Trophoblast cell (in vitro differentiated cells and primary cell): ENCODE measurements around the gene NRP2. TPM values are rescaled to one million over a fixed set of nuclear protein-coding genes. Genes with fewer than 3 reads are reported as not detected.

Source experiments
- DNase-seq, 2 donors: peaks; one replicate each; pipeline ENCODE4 v3.0.0-alpha.2; 2016
- H2AFZ ChIP-seq: 2 replicates; pipeline ENCODE4 v1.6.1; 2013; ENCODE audit warnings: low read length, moderate library complexity, mild to moderate bottlenecking; ENCODE audit not compliant: insufficient read depth, poor library complexity
- H2AK5ac ChIP-seq: 2 replicates; pipeline ENCODE4 v1.6.1; 2013; ENCODE audit warnings: mild to moderate bottlenecking, low read length
- H2BK120ac ChIP-seq: 2 replicates; pipeline ENCODE4 v1.6.1; 2013; ENCODE audit warnings: low read length, mild to moderate bottlenecking, moderate library complexity; ENCODE audit not compliant: insufficient read depth, poor library complexity
- H2BK12ac ChIP-seq: 2 replicates; pipeline ENCODE4 v1.6.1; 2013; ENCODE audit warnings: mild to moderate bottlenecking, low read length, moderate library complexity
- H2BK5ac ChIP-seq: 2 replicates; pipeline ENCODE4 v1.6.1; 2013; ENCODE audit warnings: low read length, low read depth, moderate library complexity, mild to moderate bottlenecking; ENCODE audit not compliant: poor library complexity
- H3K14ac ChIP-seq: 2 replicates; pipeline ENCODE4 v1.6.1; 2013; ENCODE audit warnings: mild to moderate bottlenecking, low read length
- H3K18ac ChIP-seq: 2 replicates; pipeline ENCODE4 v1.6.1; 2013; ENCODE audit warnings: mild to moderate bottlenecking, low read length
- H3K23ac ChIP-seq: 2 replicates; pipeline ENCODE4 v1.6.1; 2013; ENCODE audit warnings: low read length
- H3K27ac ChIP-seq: 2 replicates; pipeline ENCODE4 v1.5.1; 2013; ENCODE audit warnings: low read depth, mild to moderate bottlenecking, inconsistent platforms, low read length, moderate library complexity
- H3K27me3 ChIP-seq: 2 replicates; pipeline ENCODE4 v1.6.1; 2013; ENCODE audit warnings: inconsistent platforms, mild to moderate bottlenecking, low read length, moderate library complexity; ENCODE audit not compliant: insufficient read depth
- H3K36me3 ChIP-seq, 2 experiments: 1 replicate in 1 of 2; 2 replicates in 1 of 2; pipeline ENCODE4 v1.6.1; 2013; ENCODE audit warnings: low read length in 2 of 2, mild to moderate bottlenecking in 2 of 2, moderate library complexity in 1 of 2; ENCODE audit not compliant: insufficient read depth in 2 of 2, control insufficient read depth in 1 of 2
- H3K4ac ChIP-seq: 2 replicates; pipeline ENCODE4 v1.6.1; 2013; ENCODE audit warnings: low read depth, mild to moderate bottlenecking, low read length, moderate library complexity
- H3K4me1 ChIP-seq, 2 experiments: 1 replicate in 1 of 2; 2 replicates in 1 of 2; pipeline ENCODE4 v1.6.1; 2013; ENCODE audit warnings: low read length in 2 of 2, mild to moderate bottlenecking in 2 of 2, moderate library complexity in 1 of 2; ENCODE audit not compliant: insufficient read depth in 2 of 2, control insufficient read depth in 1 of 2
- H3K4me2 ChIP-seq: 2 replicates; pipeline ENCODE4 v1.6.1; 2013; ENCODE audit warnings: inconsistent platforms, mild to moderate bottlenecking, low read length, moderate library complexity
- H3K4me3 ChIP-seq: 2 replicates; pipeline ENCODE4 v1.5.1; 2013; ENCODE audit warnings: mild to moderate bottlenecking, low read depth, low read length, inconsistent platforms
- H3K79me1 ChIP-seq: one replicate; pipeline ENCODE4 v1.6.1; 2013; ENCODE audit warnings: low read length
- H3K79me2 ChIP-seq: 2 replicates; pipeline ENCODE4 v1.6.1; 2013; ENCODE audit warnings: low read length, mild to moderate bottlenecking; ENCODE audit not compliant: control insufficient read depth, insufficient read depth, poor library complexity
- H3K9ac ChIP-seq: 2 replicates; pipeline ENCODE4 v1.6.1; 2013; ENCODE audit warnings: mild to moderate bottlenecking, low read length
- H3K9me3 ChIP-seq: 2 replicates; pipeline ENCODE4 v1.6.1; 2013; ENCODE audit warnings: low read depth, mild to moderate bottlenecking, control low read depth, inconsistent platforms, low read length; ENCODE audit not compliant: insufficient read depth
- H4K12ac ChIP-seq: 2 replicates; pipeline ENCODE4 v1.6.1; 2013; ENCODE audit warnings: low read depth, mild to moderate bottlenecking, low read length, moderate library complexity
- H4K8ac ChIP-seq: 2 replicates; pipeline ENCODE4 v1.6.1; 2013; ENCODE audit warnings: low read depth, mild to moderate bottlenecking, low read length, moderate library complexity
- H4K91ac ChIP-seq: one replicate; pipeline ENCODE4 v1.6.1; 2013; ENCODE audit warnings: low read depth, mild to moderate bottlenecking, low read length, moderate library complexity
- WGBS: extraction: QIAGEN DNeasy Blood & Tissue Kit; methylation state at CpG from one replicate; pipeline ENCODE4 v1.1.7; 2013; ENCODE audit warnings: missing lambda C conversion rate; ENCODE audit not compliant: insufficient read length, insufficient coverage; ENCODE audit errors: extremely low coverage; 5-methylcytosine and 5-hydroxymethylcytosine counted together
- polyA plus RNA-seq: library from polyadenylated mRNA; stranded (reverse); fragments of 200-250 nt; gene quantifications from 2 replicates; pipeline ENCODE4 v1.2.3, GENCODE V29; 2013

Gene NRP2
- 51.2 and 55.2 TPM in 2 replicates for polyA plus RNA-seq

GRCh38 chr2:205682239-205682970, at the start of gene NRP2:
TSS of gene NRP2 (plus strand) at chr2:205682501. CDS start at chr2:205683291, 790 bp downstream.
- peaks cover 25 to 43% of the 10 kb centered on the region in 2 experiments for H3K4me1 ChIP-seq
- H3K79me2 ChIP-seq: peaks cover 7% of the 10 kb centered on the region
- no peaks in the 10 kb centered on the region for H3K36me3 ChIP-seq
- peak within 1 kb of the TSS; percentile 41 for H4K91ac ChIP-seq
- no peaks in the 10 kb centered on the region for H3K27me3 ChIP-seq
- WGBS: no CpG with 5 or more reads among the region's 71 CpGs
- H3K9ac ChIP-seq: peak within 1 kb of the TSS; percentile 24
- H2AK5ac ChIP-seq: no peak within 1 kb of the TSS
- no peak within 1 kb of the TSS for H3K4ac ChIP-seq
- DNase-seq: peak; percentile 57 to 66
- H2AFZ ChIP-seq: peak within 1 kb of the TSS; percentile 28
- peak within 1 kb of the TSS; percentile 66 for H3K4me2 ChIP-seq
- H3K27ac ChIP-seq: peak within 1 kb of the TSS; percentile 13
- H2BK12ac ChIP-seq: peak within 1 kb of the TSS; percentile 16
- peak within 1 kb of the TSS; percentile 47 for H4K8ac ChIP-seq
- peaks cover 3% of the 10 kb centered on the region for H3K9me3 ChIP-seq
- H3K23ac ChIP-seq: no peak within 1 kb of the TSS
- H4K12ac ChIP-seq: peak within 1 kb of the TSS; percentile 9
- H2BK120ac ChIP-seq: no peak within 1 kb of the TSS
- peaks cover 26% of the 10 kb centered on the region for H3K79me1 ChIP-seq
- H3K4me3 ChIP-seq: peak within 1 kb of the TSS; percentile 74
- H2BK5ac ChIP-seq: no peak within 1 kb of the TSS
- H3K18ac ChIP-seq: peak within 1 kb of the TSS; percentile 77
- peak within 1 kb of the TSS; percentile 72 for H3K14ac ChIP-seq

- no peak overlapping the region for H2AFZ ChIP-seq
- H3K27ac ChIP-seq: no peak overlapping the region
- WGBS: no CpG with 5 or more reads among the region's 1 CpG
- no peak overlapping the region for H4K91ac ChIP-seq
- no peak overlapping the region for H3K4me2 ChIP-seq
- H3K27me3 ChIP-seq: no peaks in the 10 kb centered on the region
- H3K18ac ChIP-seq: no peak overlapping the region
- H2BK5ac ChIP-seq: no peak overlapping the region
- H2BK12ac ChIP-seq: no peak overlapping the region
- no peak overlapping the region for H3K4me3 ChIP-seq
- DNase-seq: no peak
- no peak overlapping the region for H2AK5ac ChIP-seq
- no peak overlapping the region for H3K4ac ChIP-seq
- H3K14ac ChIP-seq: no peak overlapping the region
- peaks cover 2% of the 10 kb centered on the region in 2 experiments for H3K4me1 ChIP-seq
- H3K9me3 ChIP-seq: no peaks in the 10 kb centered on the region
- H3K79me1 ChIP-seq: no peaks in the 10 kb centered on the region
- no peaks in the 10 kb centered on the region for H3K36me3 ChIP-seq
- no peak overlapping the region for H2BK120ac ChIP-seq
- H3K23ac ChIP-seq: no peak overlapping the region
- no peaks in the 10 kb centered on the region for H3K79me2 ChIP-seq
- no peak overlapping the region for H4K8ac ChIP-seq
- no peak overlapping the region for H3K9ac ChIP-seq
- H4K12ac ChIP-seq: no peak overlapping the region
Observed at GRCh38 chr2:205633994-205634393, 48.3 kb upstream of the NRP2 start.

GRCh38 chr2:205636549-205637319, 45.6 kb upstream of the NRP2 start:
- Histone ChIP-seq H3K9me3 (no peaks in the 10 kb centered on the region), H3K79me2 (no peaks in the 10 kb centered on the region), H4K91ac (no peak overlapping the region), H3K36me3 (no peaks in the 10 kb centered on the region), H2AFZ (no peak overlapping the region), H3K18ac (no peak overlapping the region), H3K23ac (no peak overlapping the region), H2BK120ac (no peak overlapping the region), H2BK5ac (no peak overlapping the region), H3K4me3 (no peak overlapping the region), H3K79me1 (no peaks in the 10 kb centered on the region), H3K9ac (no peak overlapping the region), H3K27ac (no peak overlapping the region), H3K27me3 (no peaks in the 10 kb centered on the region), H3K4me1 (no peaks in the 10 kb centered on the region), H3K14ac (no peak overlapping the region), H4K8ac (no peak overlapping the region), H2AK5ac (no peak overlapping the region), H4K12ac (no peak overlapping the region), H2BK12ac (no peak overlapping the region), H3K4me2 (no peak overlapping the region), H3K4ac (no peak overlapping the region)
- DNase-seq: no peak
- no CpG with 5 or more reads among the region's 7 CpGs for WGBS

GRCh38 chr2:205637320-205637602, 45.0 kb upstream of the NRP2 start:
- H2BK120ac ChIP-seq: no peak overlapping the region
- H3K14ac ChIP-seq: no peak overlapping the region
- H2AFZ ChIP-seq: no peak overlapping the region
- no peak overlapping the region for H3K9ac ChIP-seq
- H4K12ac ChIP-seq: no peak overlapping the region
- H3K27me3 ChIP-seq: no peaks in the 10 kb centered on the region
- H3K4me3 ChIP-seq: no peak overlapping the region
- no peak overlapping the region for H4K8ac ChIP-seq
- H3K4me2 ChIP-seq: no peak overlapping the region
- no peaks in the 10 kb centered on the region for H3K4me1 ChIP-seq
- no peak overlapping the region for H3K18ac ChIP-seq
- H3K36me3 ChIP-seq: no peaks in the 10 kb centered on the region
- no peaks in the 10 kb centered on the region for H3K79me2 ChIP-seq
- H3K23ac ChIP-seq: no peak overlapping the region
- H2AK5ac ChIP-seq: no peak overlapping the region
- DNase-seq: no peak
- no peaks in the 10 kb centered on the region for H3K9me3 ChIP-seq
- H3K79me1 ChIP-seq: no peaks in the 10 kb centered on the region
- no peak overlapping the region for H4K91ac ChIP-seq
- H2BK5ac ChIP-seq: no peak overlapping the region
- no peak overlapping the region for H2BK12ac ChIP-seq
- H3K4ac ChIP-seq: no peak overlapping the region
- no peak overlapping the region for H3K27ac ChIP-seq
